Measurements from ENCODE around the gene KIR2DL4. TPM values are rescaled to one million over a fixed set of nuclear protein-coding genes. Genes with fewer than 3 reads are reported as not detected.
"Not testable (repeated sequence)": the region's sequence is repeated elsewhere in the genome, so short reads cannot be mapped to it uniquely, and the experiment has no call there.

Gene KIR2DL4
- polyA plus RNA-seq, 1 experiment = not detected

DNA sequence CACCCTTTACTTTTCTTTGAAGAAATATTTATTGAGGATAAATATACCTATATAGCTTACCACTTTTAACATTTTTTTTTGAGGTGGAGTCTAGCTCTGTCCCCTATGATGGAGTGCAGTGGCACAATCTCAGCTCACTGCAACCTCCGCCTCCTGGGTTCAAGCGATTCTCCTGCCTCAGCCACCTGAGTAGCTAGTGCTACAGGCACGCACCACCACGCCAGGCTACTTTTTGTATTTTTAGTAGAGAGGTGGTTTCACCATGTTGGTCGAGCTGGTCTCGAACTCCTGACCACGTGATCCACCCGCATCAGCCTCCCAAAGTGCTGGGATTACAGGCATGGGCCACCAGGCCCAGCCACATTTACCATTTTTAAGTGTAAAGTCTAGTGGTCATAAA is 27.6 kb upstream of the KIR2DL4 start:
- H3K27me3 ChIP-seq (ENCODE audit: control insufficient read depth, insufficient read depth, low read length); CTCF ChIA-PET; H3K9me3 ChIP-seq (ENCODE audit: control insufficient read depth, insufficient read depth, low read length); DNase-seq (ENCODE audit: low read depth, low spot score); H3K27ac ChIP-seq (ENCODE audit: low read depth, low read length); POLR2A ChIA-PET; H3K4me3 ChIP-seq (ENCODE audit: low read depth, low read length): not testable (repeated sequence)

DNA sequence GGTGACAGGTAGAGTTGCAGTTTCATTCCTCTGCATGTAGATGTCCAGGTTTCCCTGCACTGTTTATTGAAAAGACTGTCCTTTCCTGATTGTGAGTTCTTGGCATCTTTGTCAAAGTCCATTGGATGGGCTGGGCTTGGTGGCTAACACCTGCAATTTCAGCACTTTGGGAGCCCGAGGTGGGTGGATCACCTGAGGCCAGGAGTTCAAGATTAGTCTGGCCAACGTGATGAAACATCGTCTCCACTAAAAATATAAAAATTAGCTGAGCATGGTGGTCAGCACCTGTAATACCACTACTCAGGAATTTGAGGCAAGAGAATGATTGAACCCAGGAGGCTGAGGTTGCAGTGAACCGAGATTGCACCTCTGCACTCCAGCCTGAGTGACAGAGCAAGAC is 25.6 kb upstream of the KIR2DL4 start:
- DNase-seq (ENCODE audit: low read depth, low spot score); H3K9me3 ChIP-seq (ENCODE audit: control insufficient read depth, insufficient read depth, low read length); H3K27ac ChIP-seq (ENCODE audit: low read depth, low read length); H3K4me3 ChIP-seq (ENCODE audit: low read depth, low read length); CTCF ChIA-PET; H3K27me3 ChIP-seq (ENCODE audit: control insufficient read depth, insufficient read depth, low read length); POLR2A ChIA-PET: not testable (repeated sequence)

DNA sequence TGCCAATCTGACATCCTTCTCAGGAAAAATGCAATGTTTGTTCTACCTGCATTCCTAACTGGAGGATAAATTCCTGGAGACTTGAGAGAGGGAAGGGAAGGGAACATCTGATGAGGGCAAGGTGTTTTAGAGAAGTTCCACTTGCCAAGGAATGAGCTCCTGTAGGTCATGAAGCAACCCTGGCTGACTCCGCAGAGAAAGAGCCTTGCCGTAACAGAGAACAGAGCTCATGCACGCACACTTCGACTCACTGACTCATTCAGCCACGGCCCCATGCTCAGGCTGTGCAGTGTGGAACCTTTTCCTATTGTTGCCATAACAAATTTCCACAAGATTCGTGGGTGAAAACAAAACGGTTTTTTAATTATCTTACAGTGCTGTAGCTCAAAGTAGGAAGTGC is 24.5 kb upstream of the KIR2DL4 start:
- H3K27ac ChIP-seq (ENCODE audit: low read depth, low read length); H3K27me3 ChIP-seq (ENCODE audit: control insufficient read depth, insufficient read depth, low read length); POLR2A ChIA-PET; CTCF ChIA-PET; H3K4me3 ChIP-seq (ENCODE audit: low read depth, low read length); H3K9me3 ChIP-seq (ENCODE audit: control insufficient read depth, insufficient read depth, low read length); DNase-seq (ENCODE audit: low read depth, low spot score): not testable (repeated sequence)

DNA sequence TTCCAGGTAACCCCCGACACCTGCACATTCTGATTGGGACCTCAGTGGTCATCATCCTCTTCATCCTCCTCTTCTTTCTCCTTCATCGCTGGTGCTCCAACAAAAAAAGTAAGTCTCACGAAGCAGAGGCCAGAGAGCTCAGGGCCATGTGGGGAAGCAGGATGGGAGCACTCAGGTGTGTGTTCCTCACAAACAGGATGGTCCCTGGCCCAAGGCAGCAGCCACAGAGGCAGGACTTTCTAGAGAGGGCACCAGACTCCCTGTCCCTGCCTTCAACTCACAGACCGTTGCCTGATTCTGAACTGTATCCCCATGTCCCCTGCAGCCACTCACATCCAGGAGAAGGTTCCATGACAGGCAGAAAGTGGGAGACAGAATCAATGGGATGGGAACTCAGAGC is 20.5 kb upstream of the KIR2DL4 start:
- POLR2A ChIA-PET; H3K27ac ChIP-seq (ENCODE audit: low read depth, low read length); H3K4me3 ChIP-seq (ENCODE audit: low read depth, low read length); DNase-seq (ENCODE audit: low read depth, low spot score); H3K27me3 ChIP-seq (ENCODE audit: control insufficient read depth, insufficient read depth, low read length); CTCF ChIA-PET: not testable (repeated sequence)
- peaks cover 13% of the 10 kb centered on the region for H3K9me3 ChIP-seq (ENCODE audit: control insufficient read depth, insufficient read depth, low read length)

DNA sequence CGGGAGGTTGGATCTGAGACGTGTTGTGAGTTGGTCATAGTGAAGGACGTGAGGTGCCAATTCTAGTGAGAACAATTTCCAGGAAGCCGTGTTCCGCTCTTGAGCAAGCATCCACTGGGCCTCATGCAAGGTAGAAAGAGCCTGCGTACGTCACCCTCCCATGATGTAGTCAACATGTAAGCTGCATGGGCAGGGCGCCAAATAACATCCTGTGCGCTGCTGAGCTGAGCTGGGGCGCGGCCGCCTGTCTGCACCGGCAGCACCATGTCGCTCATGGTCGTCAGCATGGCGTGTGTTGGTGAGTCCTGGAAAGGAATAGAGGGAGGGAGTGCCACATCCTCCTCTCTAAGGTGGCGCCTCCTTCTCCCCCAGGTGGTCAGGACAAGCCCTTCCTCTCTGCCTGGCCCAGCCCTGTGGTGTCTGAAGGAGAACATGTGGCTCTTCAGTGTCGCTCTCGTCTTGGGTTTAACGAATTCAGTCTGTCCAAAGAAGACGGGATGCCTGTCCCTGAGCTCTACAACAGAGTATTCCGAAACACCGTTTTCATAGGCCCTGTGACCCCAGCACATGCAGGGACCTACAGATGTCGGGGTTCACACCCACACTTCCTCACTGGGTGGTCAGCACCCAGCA is 17.2 kb upstream of the KIR2DL4 start:
- CTCF ChIA-PET; H3K27ac ChIP-seq (ENCODE audit: low read depth, low read length); POLR2A ChIA-PET; DNase-seq (ENCODE audit: low read depth, low spot score); H3K4me3 ChIP-seq (ENCODE audit: low read depth, low read length); H3K27me3 ChIP-seq (ENCODE audit: control insufficient read depth, insufficient read depth, low read length): not testable (repeated sequence)
- peaks cover 32% of the 10 kb centered on the region for H3K9me3 ChIP-seq (ENCODE audit: control insufficient read depth, insufficient read depth, low read length)

DNA sequence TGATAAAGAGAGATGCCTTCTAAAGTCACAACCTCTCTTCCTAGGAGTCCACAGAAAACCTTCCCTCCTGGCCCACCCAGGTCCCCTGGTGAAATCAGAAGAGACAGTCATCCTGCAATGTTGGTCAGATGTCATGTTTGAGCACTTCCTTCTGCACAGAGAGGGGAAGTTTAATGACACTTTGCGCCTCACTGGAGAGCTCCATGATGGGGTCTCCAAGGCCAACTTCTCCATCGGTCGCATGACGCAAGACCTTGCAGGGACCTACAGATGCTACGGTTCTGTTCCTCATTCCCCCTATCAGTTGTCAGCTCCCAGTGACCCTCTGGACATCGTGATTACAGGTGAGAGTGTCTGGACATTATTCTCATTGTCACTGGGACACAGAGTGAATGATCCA is 15.3 kb upstream of the KIR2DL4 start:
- peaks cover 37% of the 10 kb centered on the region for H3K9me3 ChIP-seq (ENCODE audit: control insufficient read depth, insufficient read depth, low read length)
- CTCF ChIA-PET; H3K27me3 ChIP-seq (ENCODE audit: control insufficient read depth, insufficient read depth, low read length); POLR2A ChIA-PET; H3K27ac ChIP-seq (ENCODE audit: low read depth, low read length); DNase-seq (ENCODE audit: low read depth, low spot score); H3K4me3 ChIP-seq (ENCODE audit: low read depth, low read length): not testable (repeated sequence)

DNA sequence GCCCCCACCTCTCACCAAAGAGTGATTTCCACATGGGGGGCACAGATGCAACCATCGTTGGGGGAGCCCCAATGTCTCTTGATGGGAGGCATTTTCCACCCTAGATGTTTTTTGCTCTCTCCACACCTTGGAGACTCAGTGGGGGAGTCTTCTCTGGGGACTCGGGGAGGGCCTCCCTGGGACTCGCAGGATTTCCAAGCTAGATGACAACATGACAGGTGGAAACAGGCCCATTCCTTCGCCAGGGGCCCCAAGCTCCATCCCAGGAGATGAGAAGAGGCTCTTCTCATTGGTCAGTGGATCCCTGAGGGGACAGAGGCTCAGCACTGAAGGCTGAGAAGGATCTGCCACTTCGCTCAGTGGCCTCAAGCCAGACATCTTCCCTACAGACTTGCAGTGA is 12.7 kb upstream of the KIR2DL4 start:
- POLR2A ChIA-PET = no interaction called here
- Histone ChIP-seq H3K27me3 (ENCODE audit: control insufficient read depth, insufficient read depth, low read length) (no peaks in the 10 kb centered on the region), H3K9me3 (ENCODE audit: control insufficient read depth, insufficient read depth, low read length) (peaks cover 42% of the 10 kb centered on the region), H3K27ac (ENCODE audit: low read depth, low read length) (no peak overlapping the region), H3K4me3 (ENCODE audit: low read depth, low read length) (no peak overlapping the region)
- TF ChIP-seq, protein P1, sequence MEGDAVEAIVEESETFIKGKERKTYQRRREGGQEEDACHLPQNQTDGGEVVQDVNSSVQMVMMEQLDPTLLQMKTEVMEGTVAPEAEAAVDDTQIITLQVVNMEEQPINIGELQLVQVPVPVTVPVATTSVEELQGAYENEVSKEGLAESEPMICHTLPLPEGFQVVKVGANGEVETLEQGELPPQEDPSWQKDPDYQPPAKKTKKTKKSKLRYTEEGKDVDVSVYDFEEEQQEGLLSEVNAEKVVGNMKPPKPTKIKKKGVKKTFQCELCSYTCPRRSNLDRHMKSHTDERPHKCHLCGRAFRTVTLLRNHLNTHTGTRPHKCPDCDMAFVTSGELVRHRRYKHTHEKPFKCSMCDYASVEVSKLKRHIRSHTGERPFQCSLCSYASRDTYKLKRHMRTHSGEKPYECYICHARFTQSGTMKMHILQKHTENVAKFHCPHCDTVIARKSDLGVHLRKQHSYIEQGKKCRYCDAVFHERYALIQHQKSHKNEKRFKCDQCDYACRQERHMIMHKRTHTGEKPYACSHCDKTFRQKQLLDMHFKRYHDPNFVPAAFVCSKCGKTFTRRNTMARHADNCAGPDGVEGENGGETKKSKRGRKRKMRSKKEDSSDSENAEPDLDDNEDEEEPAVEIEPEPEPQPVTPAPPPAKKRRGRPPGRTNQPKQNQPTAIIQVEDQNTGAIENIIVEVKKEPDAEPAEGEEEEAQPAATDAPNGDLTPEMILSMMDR (IDR thresholded peaks at IDR 0.05; ENCODE audit: low read depth, low read length) = no peak
- CTCF ChIA-PET = no interaction called here
- DNase-seq (ENCODE audit: low read depth, low spot score) = no peak

DNA sequence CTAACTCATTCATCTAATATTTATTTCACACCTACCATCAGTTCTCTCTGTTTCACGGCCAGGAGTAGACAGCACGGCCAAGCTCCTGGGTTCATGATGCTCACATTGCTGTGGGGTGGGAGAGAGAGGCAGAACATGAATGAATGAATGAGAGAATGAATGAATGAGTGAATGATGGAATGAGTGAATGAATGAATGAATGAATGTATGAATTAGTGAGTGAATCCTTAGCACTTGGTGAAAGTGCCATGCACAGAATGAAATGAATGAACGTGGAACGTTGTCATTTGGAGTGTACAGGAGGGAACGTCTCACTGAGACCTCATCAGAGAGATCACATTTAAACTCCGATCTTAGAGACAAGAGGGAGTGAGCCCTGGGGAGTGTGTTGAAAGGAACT is 11.9 kb upstream of the KIR2DL4 start:
- DNase-seq (ENCODE audit: low read depth, low spot score) = no peak
- CTCF ChIA-PET = no interaction called here
- TF ChIP-seq, protein P1 (IDR thresholded peaks at IDR 0.05; ENCODE audit: low read depth, low read length) = no peak
- peaks cover 37% of the 10 kb centered on the region; the same call in 1 of the 2 replicates for H3K9me3 ChIP-seq (ENCODE audit: control insufficient read depth, insufficient read depth, low read length)
- H3K4me3 ChIP-seq (ENCODE audit: low read depth, low read length) = no peak overlapping the region
- no peaks in the 10 kb centered on the region for H3K27me3 ChIP-seq (ENCODE audit: control insufficient read depth, insufficient read depth, low read length)
- POLR2A ChIA-PET = no interaction called here
- H3K27ac ChIP-seq (ENCODE audit: low read depth, low read length) = no peak overlapping the region

Measured in AG04450 (cell line).